KMS-11 (cell line): ENCODE measurements around the gene SLC35B1.
"Not testable (repeated sequence)": the region's sequence is repeated elsewhere in the genome, so short reads cannot be mapped to it uniquely, and the experiment has no call there.

ENCODE experiments used
- H2AFZ ChIP-seq: fragments of 200-600 bp; sonication (generic); 2 replicates; pipeline ENCODE4 v1.6.1; 2016; ENCODE audit warnings: antibody characterized with exemption, mixed run types, low read depth
- H3K27ac ChIP-seq: fragments of 200-600 bp; sonication (generic); 2 replicates; pipeline ENCODE4 v1.6.1; 2016; ENCODE audit warnings: mild to moderate bottlenecking, mixed run types
- H3K27me3 ChIP-seq: fragments of 200-600 bp; sonication (generic); 2 replicates; pipeline ENCODE4 v1.6.1; 2017; ENCODE audit warnings: mild to moderate bottlenecking, low read depth, mixed run types, moderate library complexity; ENCODE audit not compliant: insufficient read depth
- H3K36me3 ChIP-seq: fragments of 200-600 bp; sonication (generic); 2 replicates; pipeline ENCODE4 v1.6.1; 2017; ENCODE audit warnings: mild to moderate bottlenecking, mixed run types; ENCODE audit not compliant: insufficient read depth
- H3K4me1 ChIP-seq: fragments of 200-600 bp; sonication (generic); 2 replicates; pipeline ENCODE4 v1.6.1; 2016; ENCODE audit warnings: mild to moderate bottlenecking, low read depth, mixed run types; ENCODE audit not compliant: poor library complexity, severe bottlenecking
- H3K4me2 ChIP-seq: fragments of 200-600 bp; sonication (generic); 2 replicates; pipeline ENCODE4 v1.7.0; 2016; ENCODE audit warnings: mild to moderate bottlenecking, mixed run types
- H3K4me3 ChIP-seq: fragments of 200-600 bp; sonication (generic); IDR thresholded peaks from 2 replicates; pipeline ENCODE4 v1.6.1; 2017; ENCODE audit warnings: low read depth, low read length, mixed read lengths; ENCODE audit not compliant: insufficient read depth
- H3K79me2 ChIP-seq: fragments of 200-600 bp; sonication (generic); 2 replicates; pipeline ENCODE4 v1.6.1; 2016; ENCODE audit warnings: low read depth, mixed run types; ENCODE audit not compliant: insufficient read depth
- H3K9ac ChIP-seq: fragments of 200-600 bp; sonication (generic); 2 replicates; pipeline ENCODE4 v1.6.1; 2016; ENCODE audit warnings: mild to moderate bottlenecking, mixed run types
- H4K20me1 ChIP-seq: fragments of 200-600 bp; sonication (generic); 2 replicates; pipeline ENCODE4 v1.6.1; 2016; ENCODE audit warnings: mild to moderate bottlenecking, mixed run types; ENCODE audit not compliant: insufficient read depth
- TF ChIP-seq, protein P1 (sequence below): fragments of 200-600 bp; sonication (generic); conservative IDR thresholded peaks from 2 replicates; pipeline ENCODE4 v1.6.1; 2017; ENCODE audit warnings: low read depth, mild to moderate bottlenecking, antibody characterized with exemption, low read length, moderate library complexity, mixed read lengths

SLC35B1 gene

GRCh38 chr17:49676276-49676868 lies 31.4 kb downstream of the SLC35B1 start:
- Histone ChIP-seq H3K4me1 (peaks cover 25% of the 10 kb centered on the region), H3K27ac (peak overlapping the region; percentile 65), H3K4me3 (no peak overlapping the region), H3K27me3 (no peaks in the 10 kb centered on the region; the same call in 1 of the 2 replicates), H4K20me1 (no peaks in the 10 kb centered on the region), H2AFZ (no peak overlapping the region), H3K9ac (peak overlapping the region; percentile 79), H3K36me3 (no peaks in the 10 kb centered on the region), H3K4me2 (peak overlapping the region; percentile 70), H3K79me2 (peaks cover 51% of the 10 kb centered on the region)
- TF ChIP-seq, protein P1, sequence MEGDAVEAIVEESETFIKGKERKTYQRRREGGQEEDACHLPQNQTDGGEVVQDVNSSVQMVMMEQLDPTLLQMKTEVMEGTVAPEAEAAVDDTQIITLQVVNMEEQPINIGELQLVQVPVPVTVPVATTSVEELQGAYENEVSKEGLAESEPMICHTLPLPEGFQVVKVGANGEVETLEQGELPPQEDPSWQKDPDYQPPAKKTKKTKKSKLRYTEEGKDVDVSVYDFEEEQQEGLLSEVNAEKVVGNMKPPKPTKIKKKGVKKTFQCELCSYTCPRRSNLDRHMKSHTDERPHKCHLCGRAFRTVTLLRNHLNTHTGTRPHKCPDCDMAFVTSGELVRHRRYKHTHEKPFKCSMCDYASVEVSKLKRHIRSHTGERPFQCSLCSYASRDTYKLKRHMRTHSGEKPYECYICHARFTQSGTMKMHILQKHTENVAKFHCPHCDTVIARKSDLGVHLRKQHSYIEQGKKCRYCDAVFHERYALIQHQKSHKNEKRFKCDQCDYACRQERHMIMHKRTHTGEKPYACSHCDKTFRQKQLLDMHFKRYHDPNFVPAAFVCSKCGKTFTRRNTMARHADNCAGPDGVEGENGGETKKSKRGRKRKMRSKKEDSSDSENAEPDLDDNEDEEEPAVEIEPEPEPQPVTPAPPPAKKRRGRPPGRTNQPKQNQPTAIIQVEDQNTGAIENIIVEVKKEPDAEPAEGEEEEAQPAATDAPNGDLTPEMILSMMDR = no peak

- Histone ChIP-seq H3K4me1 (peaks cover 29% of the 10 kb centered on the region), H3K27ac (no peak overlapping the region), H3K4me2 (no peak overlapping the region; the same call in 1 of the 2 replicates), H4K20me1 (no peaks in the 10 kb centered on the region), H3K27me3 (no peaks in the 10 kb centered on the region), H3K9ac (no peak overlapping the region), H3K36me3 (no peaks in the 10 kb centered on the region), H3K4me3 (no peak overlapping the region), H3K79me2 (peaks cover 67% of the 10 kb centered on the region), H2AFZ (no peak overlapping the region)
- TF ChIP-seq, protein P1 = no peak
These were observed 33.3 kb downstream of the SLC35B1 start for GRCh38 chr17:49674507-49674906.

DNA sequence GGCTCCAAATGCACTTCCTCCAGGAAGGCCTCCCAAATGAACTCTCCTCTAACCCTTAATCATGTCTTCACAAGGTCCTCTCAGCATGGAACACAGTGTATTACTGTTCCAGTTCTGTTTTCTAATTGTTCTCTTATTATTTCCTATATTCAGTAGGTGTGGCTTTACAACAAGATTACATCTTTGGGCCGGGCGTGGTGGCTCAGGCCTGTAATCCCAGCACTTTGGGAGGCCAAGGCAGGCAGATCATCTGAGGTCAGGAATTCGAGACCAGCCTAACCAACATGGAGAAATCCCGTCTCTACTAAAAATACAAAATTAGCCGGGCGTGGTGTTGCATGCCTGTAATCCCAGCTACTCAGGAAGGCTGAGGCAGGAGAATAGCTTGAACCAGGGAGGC lies 34.1 kb downstream of the SLC35B1 start:
- H3K36me3 ChIP-seq, H3K9ac ChIP-seq, H2AFZ ChIP-seq, H3K27ac ChIP-seq, H3K27me3 ChIP-seq, H3K4me3 ChIP-seq, H4K20me1 ChIP-seq, H3K4me2 ChIP-seq: not testable (repeated sequence)
- peaks cover 29% of the 10 kb centered on the region for H3K4me1 ChIP-seq
- peaks cover 69% of the 10 kb centered on the region for H3K79me2 ChIP-seq

DNA sequence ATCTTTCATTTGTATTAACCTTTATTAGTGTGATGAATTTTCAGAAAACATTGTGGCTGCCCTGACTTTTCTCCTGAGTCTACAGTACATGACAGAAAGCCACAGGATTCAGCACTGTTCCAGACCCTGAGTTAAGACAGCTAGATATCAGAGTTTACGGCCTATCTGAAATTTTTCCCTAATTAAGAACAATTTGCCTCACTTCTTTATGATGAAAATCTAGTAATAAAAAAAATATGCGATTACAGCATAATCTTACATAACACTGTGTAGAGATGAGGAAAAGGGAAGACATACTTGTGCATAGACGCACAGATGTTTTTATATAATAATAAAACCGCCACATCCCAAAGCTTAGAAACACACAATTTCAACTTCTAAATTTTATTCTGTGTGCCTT lies 37.1 kb downstream of the SLC35B1 start:
- Histone ChIP-seq H3K4me1 (peaks cover 17% of the 10 kb centered on the region), H3K4me3 (no peak overlapping the region), H2AFZ (no peak overlapping the region), H3K9ac (no peak overlapping the region), H3K4me2 (no peak overlapping the region), H3K79me2 (peaks cover 74% of the 10 kb centered on the region), H3K27me3 (no peaks in the 10 kb centered on the region), H3K36me3 (no peaks in the 10 kb centered on the region), H3K27ac (no peak overlapping the region), H4K20me1 (no peaks in the 10 kb centered on the region)
- TF ChIP-seq, protein P1 = no peak

- no peaks in the 10 kb centered on the region for H4K20me1 ChIP-seq
- H3K27ac ChIP-seq = no peak overlapping the region
- H3K4me2 ChIP-seq = no peak overlapping the region
- no peaks in the 10 kb centered on the region for H3K27me3 ChIP-seq
- H3K4me3 ChIP-seq = no peak overlapping the region
- peaks cover 69% of the 10 kb centered on the region; the same call in 1 of the 2 replicates for H3K79me2 ChIP-seq
- H3K9ac ChIP-seq = no peak overlapping the region
- TF ChIP-seq, protein P1 = no peak
- peaks cover 11% of the 10 kb centered on the region for H3K4me1 ChIP-seq
- H3K36me3 ChIP-seq = no peaks in the 10 kb centered on the region
- H2AFZ ChIP-seq = no peak overlapping the region
These were observed 37.8 kb downstream of the SLC35B1 start for GRCh38 chr17:49670002-49670401.
